ENCODE results near the gene PPIA.

- TF ChIP-seq CTCF (IDR thresholded peaks at IDR 0.05) (no peak), NRF1 (IDR thresholded peaks at IDR 0.05; ENCODE audit: low read depth, low read length) (no peak), EZH2phosphoT487 (IDR thresholded peaks at IDR 0.05; ENCODE audit: borderline replicate concordance, low read depth) (no peak), MAX (IDR thresholded peaks at IDR 0.05; ENCODE audit: low read depth) (no peak), REST (IDR thresholded peaks at IDR 0.05; ENCODE audit: low read depth, low read length) (no peak)
Measured at GRCh38 chr7:44765579-44766415, 30.7 kb upstream of the PPIA start.
